WTC11 (cell line): ENCODE results near the gene CNPY4. TPM values are rescaled to one million over a fixed set of nuclear protein-coding genes. Genes with fewer than 3 reads are reported as not detected.
"Not testable (repeated sequence)": the region's sequence is repeated elsewhere in the genome, so short reads cannot be mapped to it uniquely, and the experiment has no call there.

Experiments
- ATAC-seq: fragments of 200-7000 bp; cut with Tn5 transposase; 2 replicates; pipeline ENCODE4 v1.10.0; 2021; ENCODE audit warnings: mild to moderate bottlenecking, moderate library complexity
- CTCF ChIA-PET: fragments of 300-600 bp; sonication (Branson Sonifier 250); formaldehyde crosslinking; loops from one replicate; lab custom pipeline; 2021; ENCODE audit warnings: antibody characterized with exemption; lab: Charles Lee
- POLR2A ChIA-PET: fragments of 350-600 bp; sonication (Branson Sonifier 250); formaldehyde crosslinking; loops from one replicate; lab custom pipeline; 2021; ENCODE audit warnings: antibody characterized with exemption; lab: Charles Lee
- DNase-seq: peaks from one replicate; pipeline ENCODE4 v3.0.0; 2021; ENCODE audit warnings: low spot score
- H3K27ac Mint-ChIP-seq: 2 replicates; pipeline ENCODE4 v1.8.0; 2021; ENCODE audit warnings: mixed read lengths
- H3K27me3 Mint-ChIP-seq: 2 replicates; pipeline ENCODE4 v1.8.0; 2021; ENCODE audit warnings: low read depth, mild to moderate bottlenecking, moderate library complexity, mixed read lengths
- H3K36me3 Mint-ChIP-seq: 2 replicates; pipeline ENCODE4 v1.8.0; 2021; ENCODE audit warnings: mixed read lengths
- H3K4me1 Mint-ChIP-seq: 2 replicates; pipeline ENCODE4 v1.8.0; 2022; ENCODE audit warnings: mixed read lengths
- H3K4me3 Mint-ChIP-seq: 2 replicates; pipeline ENCODE4 v1.8.0; 2021; ENCODE audit warnings: mild to moderate bottlenecking, moderate library complexity, mixed read lengths
- H3K9me3 Mint-ChIP-seq: 2 replicates; pipeline ENCODE4 v1.8.0; 2021; ENCODE audit warnings: mixed read lengths
- MYBL2 ChIP-seq: sonication (generic); formaldehyde crosslinking; IDR thresholded peaks from 2 replicates; pipeline ENCODE4 v1.8.1; 2023; ENCODE audit warnings: mild to moderate bottlenecking, moderate library complexity, missing genetic modification reagents
- NR3C1 ChIP-seq: sonication (generic); formaldehyde crosslinking; conservative IDR thresholded peaks from 2 replicates; pipeline ENCODE4 v1.8.1; 2023; ENCODE audit warnings: low read depth, mild to moderate bottlenecking, missing genetic modification reagents
- PRRX2 ChIP-seq: fragments of 250-450 bp; sonication (Bioruptor Pico); IDR thresholded peaks from 2 replicates; pipeline ENCODE4 v1.8.0; 2021; ENCODE audit warnings: mild to moderate bottlenecking
- ZNF121 ChIP-seq: sonication (generic); formaldehyde crosslinking; IDR thresholded peaks from 2 replicates; pipeline ENCODE4 v1.8.0; 2023; ENCODE audit warnings: missing genetic modification reagents
- ZNF263 ChIP-seq: sonication (generic); formaldehyde crosslinking; IDR thresholded peaks from 2 replicates; pipeline ENCODE4 v1.8.1; 2022; ENCODE audit warnings: low read depth, mild to moderate bottlenecking, moderate library complexity, missing genetic modification reagents
- ZNF317 ChIP-seq: sonication (generic); formaldehyde crosslinking; IDR thresholded peaks from 2 replicates; pipeline ENCODE4 v1.8.1; 2023; ENCODE audit warnings: low read depth, mild to moderate bottlenecking, moderate library complexity, missing genetic modification reagents, borderline replicate concordance
- ZNF532 ChIP-seq: fragments of 250-450 bp; sonication (Bioruptor Pico); IDR thresholded peaks from 2 replicates; pipeline ENCODE4 v1.9.0; 2021; ENCODE audit warnings: mild to moderate bottlenecking, borderline replicate concordance
- total RNA-seq: library from RNA; stranded (reverse); gene quantifications from 3 replicates; pipeline ENCODE4 v1.2.3, GENCODE V29; 2021
- TF ChIP-seq, protein P1 (sequence below): sonication (generic); formaldehyde crosslinking; IDR thresholded peaks from 2 replicates; pipeline ENCODE4 v1.8.1; 2023; ENCODE audit warnings: mild to moderate bottlenecking, missing genetic modification reagents, borderline replicate concordance
- TF ChIP-seq, protein P2 (sequence below): sonication (generic); formaldehyde crosslinking; IDR thresholded peaks from 2 replicates; pipeline ENCODE4 v1.8.0; 2023; ENCODE audit warnings: missing genetic modification reagents
- TF ChIP-seq, protein P3 (sequence below): fragments of 250-450 bp; sonication (Bioruptor Pico); conservative IDR thresholded peaks from 2 replicates; pipeline ENCODE4 v1.9.0; 2021; ENCODE audit warnings: mild to moderate bottlenecking
- TF ChIP-seq, protein P4 (sequence below): sonication (generic); formaldehyde crosslinking; IDR thresholded peaks from 2 replicates; pipeline ENCODE4 v1.8.1; 2023; ENCODE audit warnings: mild to moderate bottlenecking, missing genetic modification reagents, moderate library complexity

The CNPY4 gene
- total RNA-seq, 1 experiment from 2014 or later = 15.1 TPM

DNA sequence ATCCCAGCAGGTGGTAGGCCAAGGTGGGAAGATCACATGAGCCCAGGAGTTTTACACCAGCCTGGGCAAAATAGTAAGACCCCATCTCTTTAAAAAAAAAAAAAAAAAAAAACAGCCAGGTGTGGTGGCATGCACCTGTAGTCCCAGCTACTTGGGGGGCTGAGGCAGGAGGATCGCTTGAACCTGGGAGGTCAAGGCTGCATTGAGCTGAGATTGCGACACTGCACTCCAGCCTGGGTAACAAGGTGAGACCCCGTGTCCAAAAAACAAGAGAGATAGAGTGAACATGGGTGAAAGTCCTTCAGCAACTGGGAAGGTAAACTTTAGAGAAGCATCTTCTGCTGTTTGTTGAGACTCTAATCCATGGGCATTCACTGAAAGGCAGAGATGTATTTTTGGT is 23.0 kb downstream of the CNPY4 start:
- ATAC-seq = no peak
- Mint-ChIP-seq H3K36me3 (peaks cover 8% of the 10 kb centered on the region), H3K9me3 (peaks cover 11% of the 10 kb centered on the region), H3K27me3 (peaks cover 17% of the 10 kb centered on the region), H3K4me3 (no peak overlapping the region), H3K4me1 (no peaks in the 10 kb centered on the region), H3K27ac (no peak overlapping the region)
- TF ChIP-seq ZNF317 (CRISPR knock-in tag) (no peak), MYBL2 (CRISPR knock-in tag) (no peak), NR3C1 (CRISPR knock-in tag) (no peak), PRRX2 (CRISPR knock-in tag) (no peak), ZNF263 (CRISPR knock-in tag) (no peak)
- TF ChIP-seq, protein P1, sequence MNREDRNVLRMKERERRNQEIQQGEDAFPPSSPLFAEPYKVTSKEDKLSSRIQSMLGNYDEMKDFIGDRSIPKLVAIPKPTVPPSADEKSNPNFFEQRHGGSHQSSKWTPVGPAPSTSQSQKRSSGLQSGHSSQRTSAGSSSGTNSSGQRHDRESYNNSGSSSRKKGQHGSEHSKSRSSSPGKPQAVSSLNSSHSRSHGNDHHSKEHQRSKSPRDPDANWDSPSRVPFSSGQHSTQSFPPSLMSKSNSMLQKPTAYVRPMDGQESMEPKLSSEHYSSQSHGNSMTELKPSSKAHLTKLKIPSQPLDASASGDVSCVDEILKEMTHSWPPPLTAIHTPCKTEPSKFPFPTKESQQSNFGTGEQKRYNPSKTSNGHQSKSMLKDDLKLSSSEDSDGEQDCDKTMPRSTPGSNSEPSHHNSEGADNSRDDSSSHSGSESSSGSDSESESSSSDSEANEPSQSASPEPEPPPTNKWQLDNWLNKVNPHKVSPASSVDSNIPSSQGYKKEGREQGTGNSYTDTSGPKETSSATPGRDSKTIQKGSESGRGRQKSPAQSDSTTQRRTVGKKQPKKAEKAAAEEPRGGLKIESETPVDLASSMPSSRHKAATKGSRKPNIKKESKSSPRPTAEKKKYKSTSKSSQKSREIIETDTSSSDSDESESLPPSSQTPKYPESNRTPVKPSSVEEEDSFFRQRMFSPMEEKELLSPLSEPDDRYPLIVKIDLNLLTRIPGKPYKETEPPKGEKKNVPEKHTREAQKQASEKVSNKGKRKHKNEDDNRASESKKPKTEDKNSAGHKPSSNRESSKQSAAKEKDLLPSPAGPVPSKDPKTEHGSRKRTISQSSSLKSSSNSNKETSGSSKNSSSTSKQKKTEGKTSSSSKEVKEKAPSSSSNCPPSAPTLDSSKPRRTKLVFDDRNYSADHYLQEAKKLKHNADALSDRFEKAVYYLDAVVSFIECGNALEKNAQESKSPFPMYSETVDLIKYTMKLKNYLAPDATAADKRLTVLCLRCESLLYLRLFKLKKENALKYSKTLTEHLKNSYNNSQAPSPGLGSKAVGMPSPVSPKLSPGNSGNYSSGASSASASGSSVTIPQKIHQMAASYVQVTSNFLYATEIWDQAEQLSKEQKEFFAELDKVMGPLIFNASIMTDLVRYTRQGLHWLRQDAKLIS (CRISPR knock-in tag) = no peak
- TF ChIP-seq, protein P2, sequence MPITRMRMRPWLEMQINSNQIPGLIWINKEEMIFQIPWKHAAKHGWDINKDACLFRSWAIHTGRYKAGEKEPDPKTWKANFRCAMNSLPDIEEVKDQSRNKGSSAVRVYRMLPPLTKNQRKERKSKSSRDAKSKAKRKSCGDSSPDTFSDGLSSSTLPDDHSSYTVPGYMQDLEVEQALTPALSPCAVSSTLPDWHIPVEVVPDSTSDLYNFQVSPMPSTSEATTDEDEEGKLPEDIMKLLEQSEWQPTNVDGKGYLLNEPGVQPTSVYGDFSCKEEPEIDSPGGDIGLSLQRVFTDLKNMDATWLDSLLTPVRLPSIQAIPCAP (CRISPR knock-in tag) = no peak
- TF ChIP-seq, protein P3, sequence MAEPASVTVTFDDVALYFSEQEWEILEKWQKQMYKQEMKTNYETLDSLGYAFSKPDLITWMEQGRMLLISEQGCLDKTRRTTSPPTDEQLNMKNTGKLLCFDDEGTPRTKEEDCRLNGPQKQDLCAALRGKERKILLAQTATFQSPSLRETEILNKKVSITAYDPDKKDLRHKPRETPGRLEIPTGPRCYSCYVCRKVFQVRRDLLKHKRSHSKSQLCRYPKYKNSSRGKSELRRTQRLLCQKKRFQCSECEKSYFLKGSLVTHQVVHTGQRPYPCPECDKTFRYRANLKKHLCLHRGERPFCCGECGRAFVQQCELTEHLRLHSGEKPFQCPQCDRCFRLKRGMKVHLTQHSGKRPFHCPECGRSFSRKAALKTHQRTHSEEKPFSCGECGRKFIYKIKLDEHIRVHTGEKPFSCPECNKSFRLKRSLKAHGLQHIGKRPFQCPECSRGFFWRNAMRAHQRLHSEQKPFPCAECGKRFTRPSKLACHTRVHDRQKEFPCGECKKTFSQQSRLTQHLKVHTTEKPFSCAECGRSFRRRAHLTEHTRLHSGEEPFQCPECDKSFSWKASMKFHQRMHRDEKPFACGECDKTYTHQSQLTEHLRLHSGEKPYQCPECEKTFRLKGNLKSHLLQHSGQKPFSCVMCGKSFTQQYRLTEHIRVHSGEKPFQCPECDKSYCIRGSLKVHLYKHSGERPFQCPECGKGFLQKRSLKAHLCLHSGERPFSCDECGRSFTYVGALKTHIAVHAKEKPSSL (CRISPR knock-in tag) = no peak
- TF ChIP-seq, protein P4, sequence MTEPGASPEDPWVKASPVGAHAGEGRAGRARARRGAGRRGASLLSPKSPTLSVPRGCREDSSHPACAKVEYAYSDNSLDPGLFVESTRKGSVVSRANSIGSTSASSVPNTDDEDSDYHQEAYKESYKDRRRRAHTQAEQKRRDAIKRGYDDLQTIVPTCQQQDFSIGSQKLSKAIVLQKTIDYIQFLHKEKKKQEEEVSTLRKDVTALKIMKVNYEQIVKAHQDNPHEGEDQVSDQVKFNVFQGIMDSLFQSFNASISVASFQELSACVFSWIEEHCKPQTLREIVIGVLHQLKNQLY (CRISPR knock-in tag) = no peak
- CTCF ChIA-PET = interaction anchor here (3.7 kb wide), 1 partner anchor 11 kb away, joined by 17 read pairs; no protein-coding TSS in a partner anchor
- POLR2A ChIA-PET = no interaction called here
- DNase-seq = no peak

GRCh38 chr7:100146350-100146749 is 26.9 kb downstream of the CNPY4 start:
- H3K4me3 Mint-ChIP-seq, DNase-seq, ATAC-seq, H3K27me3 Mint-ChIP-seq, H3K27ac Mint-ChIP-seq: not testable (repeated sequence)
- peaks cover 16% of the 10 kb centered on the region for H3K36me3 Mint-ChIP-seq
- ChIA-PET POLR2A (interaction anchor here (1.1 kb wide), 1 partner anchor 191 kb away, joined by 3 read pairs; no protein-coding TSS in a partner anchor), CTCF (interaction anchor here (3.1 kb wide), 1 partner anchor 15 kb away, joined by 49 read pairs; no protein-coding TSS in a partner anchor)
- peaks cover 13% of the 10 kb centered on the region for H3K4me1 Mint-ChIP-seq
- H3K9me3 Mint-ChIP-seq = peaks cover 11% of the 10 kb centered on the region

DNA sequence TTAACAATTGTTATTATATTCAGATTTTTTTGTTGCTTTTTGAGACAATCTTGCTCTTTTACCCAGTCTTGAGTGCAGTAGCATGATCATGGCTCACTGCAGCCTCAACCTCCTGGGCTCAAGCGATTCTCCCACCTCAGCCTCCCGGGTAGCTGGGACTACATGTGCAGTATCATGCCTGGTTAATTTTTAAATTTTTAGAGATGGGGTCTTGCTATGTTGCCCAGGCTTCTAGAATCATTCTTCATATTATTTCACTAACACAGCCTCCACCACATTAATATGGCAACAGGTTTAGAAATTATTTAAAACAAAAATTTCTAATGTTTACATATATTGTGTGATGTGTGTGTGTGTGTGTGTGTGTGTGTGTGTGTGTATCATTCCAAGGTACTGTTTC is 27.8 kb downstream of the CNPY4 start:
- TF ChIP-seq ZNF121 (CRISPR knock-in tag) (peak; percentile 11; the same call in 1 of the 2 replicates), ZNF532 (no peak)
- peaks cover 11% of the 10 kb centered on the region for H3K9me3 Mint-ChIP-seq
- no peak overlapping the region for H3K27ac Mint-ChIP-seq
- H3K36me3 Mint-ChIP-seq = peaks cover 16% of the 10 kb centered on the region
- peaks cover 13% of the 10 kb centered on the region for H3K4me1 Mint-ChIP-seq
- H3K4me3 Mint-ChIP-seq = no peak overlapping the region
- CTCF ChIA-PET = interaction anchor here (1.0 to 3.1 kb wide), 2 partner anchors 16 to 19 kb away, joined by 3 to 49 read pairs; no protein-coding TSS in a partner anchor
- no peak for ATAC-seq
- peaks cover 3% of the 10 kb centered on the region; the same call in 1 of the 2 replicates for H3K27me3 Mint-ChIP-seq
- DNase-seq = no peak
- POLR2A ChIA-PET = interaction anchor here (1.1 kb wide), 1 partner anchor 192 kb away, joined by 3 read pairs; no protein-coding TSS in a partner anchor
